ENCODE results near the gene PSMD1.
A peak's percentile ranks its signal among the peaks of the same experiment; 100 is the strongest.

The PSMD1 gene

GRCh38 chr2:231104115-231104713, 47.5 kb downstream of the PSMD1 start:
- H3K4me3 Mint-ChIP-seq, result no peak overlapping the region
- H3K27ac Mint-ChIP-seq, result peak overlapping the region in 1 of 3 experiments; percentile 1
- no peaks in the 10 kb centered on the region for H3K4me1 Mint-ChIP-seq
- H3K36me3 Mint-ChIP-seq (ENCODE audit: low read depth), result peaks cover 37% of the 10 kb centered on the region
- no peaks in the 10 kb centered on the region for H3K9me3 Mint-ChIP-seq
- H3K27me3 Mint-ChIP-seq (ENCODE audit: low read depth), result no peaks in the 10 kb centered on the region
- TF ChIP-seq, protein P1, sequence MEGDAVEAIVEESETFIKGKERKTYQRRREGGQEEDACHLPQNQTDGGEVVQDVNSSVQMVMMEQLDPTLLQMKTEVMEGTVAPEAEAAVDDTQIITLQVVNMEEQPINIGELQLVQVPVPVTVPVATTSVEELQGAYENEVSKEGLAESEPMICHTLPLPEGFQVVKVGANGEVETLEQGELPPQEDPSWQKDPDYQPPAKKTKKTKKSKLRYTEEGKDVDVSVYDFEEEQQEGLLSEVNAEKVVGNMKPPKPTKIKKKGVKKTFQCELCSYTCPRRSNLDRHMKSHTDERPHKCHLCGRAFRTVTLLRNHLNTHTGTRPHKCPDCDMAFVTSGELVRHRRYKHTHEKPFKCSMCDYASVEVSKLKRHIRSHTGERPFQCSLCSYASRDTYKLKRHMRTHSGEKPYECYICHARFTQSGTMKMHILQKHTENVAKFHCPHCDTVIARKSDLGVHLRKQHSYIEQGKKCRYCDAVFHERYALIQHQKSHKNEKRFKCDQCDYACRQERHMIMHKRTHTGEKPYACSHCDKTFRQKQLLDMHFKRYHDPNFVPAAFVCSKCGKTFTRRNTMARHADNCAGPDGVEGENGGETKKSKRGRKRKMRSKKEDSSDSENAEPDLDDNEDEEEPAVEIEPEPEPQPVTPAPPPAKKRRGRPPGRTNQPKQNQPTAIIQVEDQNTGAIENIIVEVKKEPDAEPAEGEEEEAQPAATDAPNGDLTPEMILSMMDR (IDR thresholded peaks at IDR 0.05; ENCODE audit: unreplicated experiment in 3 of 3), result peak; percentile 82 to 86 (median 85)

DNA sequence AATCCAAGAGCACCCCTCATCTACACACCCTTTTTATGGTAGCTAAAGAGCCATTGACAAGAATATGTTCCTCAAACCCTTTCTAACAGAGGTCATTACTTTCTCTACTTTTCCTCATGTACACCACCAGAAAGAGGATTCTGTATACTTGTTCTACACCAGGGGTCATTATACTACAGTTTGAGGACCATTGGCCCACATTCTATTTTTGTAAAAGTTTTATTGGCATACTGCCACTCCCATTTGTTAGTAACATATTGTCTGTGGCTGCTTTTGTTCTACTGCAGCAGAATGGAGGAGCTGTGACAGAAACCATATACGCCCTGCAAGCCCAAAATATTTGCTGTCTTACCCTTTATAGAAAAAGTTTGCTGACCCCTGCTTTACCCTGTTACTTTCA, 53.9 kb downstream of the PSMD1 start:
- Mint-ChIP-seq H3K27ac (peak overlapping the region; percentile 2 to 67 (median 52)), H3K4me3 (no peak overlapping the region), H3K36me3 (ENCODE audit: low read depth) (peaks cover 55% of the 10 kb centered on the region), H3K9me3 (no peaks in the 10 kb centered on the region), H3K4me1 (peaks cover 28% of the 10 kb centered on the region), H3K27me3 (ENCODE audit: low read depth) (no peaks in the 10 kb centered on the region)
- TF ChIP-seq, protein P1 (IDR thresholded peaks at IDR 0.05; ENCODE audit: unreplicated experiment in 3 of 3), result peak in 2 of 3 experiments; percentile 27 to 29

DNA sequence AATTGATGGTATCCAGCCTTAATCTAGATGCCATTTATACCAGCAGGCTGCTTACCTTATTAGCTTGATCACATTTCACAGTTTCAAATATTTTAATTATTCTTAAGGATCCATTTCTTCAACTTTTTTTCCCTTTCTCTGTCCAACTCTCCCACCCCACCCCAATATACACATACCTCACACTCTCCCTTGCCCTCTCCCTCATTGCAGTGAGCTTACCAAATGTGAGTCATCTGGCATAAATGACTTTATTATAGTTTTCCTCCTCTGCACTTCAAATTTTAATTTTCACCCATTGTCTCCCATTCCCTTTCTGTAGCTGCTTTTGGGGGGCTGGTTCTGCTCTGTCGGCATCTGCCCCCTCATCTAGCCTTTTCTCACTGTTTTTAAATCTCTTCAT, 55.3 kb downstream of the PSMD1 start:
- peaks cover 36% of the 10 kb centered on the region for H3K4me1 Mint-ChIP-seq

DNA sequence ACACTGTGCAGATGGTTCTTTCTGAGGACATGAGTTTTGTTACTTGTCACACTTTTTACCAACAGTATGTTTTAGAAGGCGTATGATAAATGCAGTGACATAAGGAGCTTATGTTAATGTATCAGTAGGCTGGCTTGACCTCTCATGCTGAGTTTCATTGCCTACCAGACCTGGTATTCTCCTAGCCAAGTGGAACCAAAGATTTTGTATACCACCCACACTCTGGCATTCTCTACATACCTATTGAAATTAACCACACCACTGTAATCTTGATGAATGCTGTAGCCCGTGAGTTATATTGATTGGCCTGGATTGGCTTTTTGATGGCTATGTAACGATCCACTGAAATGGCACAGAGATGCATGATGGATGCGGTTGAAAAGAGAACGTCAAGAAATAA, 56.8 kb downstream of the PSMD1 start:
- no peak overlapping the region for H3K27ac Mint-ChIP-seq

More for the DNA sequence above, 55.3 kb downstream of the PSMD1 start:
- Mint-ChIP-seq H3K4me3 (no peak overlapping the region), H3K36me3 (ENCODE audit: low read depth) (peaks cover 55% of the 10 kb centered on the region), H3K27ac (peak overlapping the region in 2 of 3 experiments; percentile 59 to 67), H3K9me3 (no peaks in the 10 kb centered on the region), H3K27me3 (ENCODE audit: low read depth) (no peaks in the 10 kb centered on the region)
- TF ChIP-seq, protein P1 (IDR thresholded peaks at IDR 0.05; ENCODE audit: unreplicated experiment in 3 of 3), result no peak

DNA sequence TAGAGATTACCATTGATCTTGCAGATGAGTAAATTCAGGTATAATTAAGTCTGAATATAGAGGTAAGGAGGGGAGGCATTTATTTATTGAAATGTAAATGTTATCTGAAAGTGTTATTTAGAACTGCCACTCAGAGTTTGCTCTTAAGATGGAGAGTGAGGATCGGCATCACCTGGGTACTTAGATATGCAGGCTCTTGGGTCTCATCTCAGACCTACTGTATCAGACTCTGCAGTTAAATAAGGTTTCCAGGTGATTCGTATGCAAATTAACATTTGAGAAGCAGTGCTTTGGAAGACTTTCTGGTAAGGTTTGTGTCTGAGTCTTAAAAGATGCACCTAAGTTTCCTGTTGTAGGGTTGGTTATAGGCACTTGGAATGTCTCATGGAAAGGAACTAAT, 59.0 kb downstream of the PSMD1 start:
- TF ChIP-seq, protein P1 (IDR thresholded peaks at IDR 0.05; ENCODE audit: unreplicated experiment in 3 of 3), result no peak
- H3K4me1 Mint-ChIP-seq, result peaks cover 58% of the 10 kb centered on the region
- no peaks in the 10 kb centered on the region for H3K9me3 Mint-ChIP-seq
- H3K36me3 Mint-ChIP-seq (ENCODE audit: low read depth), result peaks cover 31% of the 10 kb centered on the region
- H3K27me3 Mint-ChIP-seq (ENCODE audit: low read depth), result no peaks in the 10 kb centered on the region
- peak overlapping the region; percentile 46 to 57 (median 51) for H3K27ac Mint-ChIP-seq
- H3K4me3 Mint-ChIP-seq, result peak overlapping the region in 1 of 3 experiments; percentile 29

More for the DNA sequence above, 56.8 kb downstream of the PSMD1 start:
- H3K4me3 Mint-ChIP-seq, result no peak overlapping the region
- TF ChIP-seq, protein P1 (IDR thresholded peaks at IDR 0.05; ENCODE audit: unreplicated experiment in 3 of 3), result no peak
- H3K4me1 Mint-ChIP-seq, result peaks cover 49% of the 10 kb centered on the region
- H3K36me3 Mint-ChIP-seq (ENCODE audit: low read depth), result peaks cover 51% of the 10 kb centered on the region
- no peaks in the 10 kb centered on the region for H3K9me3 Mint-ChIP-seq
- H3K27me3 Mint-ChIP-seq (ENCODE audit: low read depth), result no peaks in the 10 kb centered on the region

DNA sequence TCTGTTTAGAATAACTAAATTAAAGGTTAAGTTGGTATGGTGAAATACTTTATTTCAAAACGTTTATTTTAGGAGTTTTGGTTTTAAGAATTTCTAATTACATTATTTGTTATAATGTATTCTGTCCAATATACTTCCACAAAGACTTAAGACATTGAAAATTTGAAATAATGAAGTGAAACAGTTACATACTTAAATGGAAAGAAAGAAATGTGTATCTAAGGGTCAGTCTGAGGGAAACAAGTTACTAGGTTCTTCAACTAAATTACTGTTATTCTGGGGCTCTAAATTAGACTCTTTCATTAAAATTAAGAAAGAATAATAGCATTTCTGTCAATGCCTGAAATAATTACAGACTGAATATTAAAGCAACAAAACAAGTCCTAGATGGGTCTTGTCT, 60.5 kb downstream of the PSMD1 start:
- H3K27ac Mint-ChIP-seq, result peak overlapping the region; percentile 81 to 90 (median 85)
- no peak overlapping the region for H3K4me3 Mint-ChIP-seq
- H3K4me1 Mint-ChIP-seq, result peaks cover 50% of the 10 kb centered on the region
- TF ChIP-seq, protein P1 (IDR thresholded peaks at IDR 0.05; ENCODE audit: unreplicated experiment in 3 of 3), result no peak
- H3K36me3 Mint-ChIP-seq (ENCODE audit: low read depth), result peaks cover 17% of the 10 kb centered on the region
- no peaks in the 10 kb centered on the region for H3K27me3 Mint-ChIP-seq (ENCODE audit: low read depth)
- no peaks in the 10 kb centered on the region for H3K9me3 Mint-ChIP-seq

Measured in nephron (organoid).